Myocyte (in vitro differentiated cells): ENCODE measurements around the gene EP300. TPM values are rescaled to one million over a fixed set of nuclear protein-coding genes. Genes with fewer than 3 reads are reported as not detected.

Experiments used
- DNase-seq: peaks from one replicate; pipeline ENCODE4 v3.0.0-alpha.2; 2012; ENCODE audit warnings: low read depth
- microRNA counts: library from miRNA; unstranded; fragments of <30 nt; microRNA quantifications from one replicate; lab custom pipeline; 2016
- total RNA-seq: library from RNA; depleted of rRNA; stranded (reverse); fragments of >200 nt; gene quantifications from 2 replicates; pipeline ENCODE4 v1.2.3, GENCODE V29; 2014

Gene EP300
- total RNA-seq, 1 donor from 2014 or later, result 30.4 TPM

DNA sequence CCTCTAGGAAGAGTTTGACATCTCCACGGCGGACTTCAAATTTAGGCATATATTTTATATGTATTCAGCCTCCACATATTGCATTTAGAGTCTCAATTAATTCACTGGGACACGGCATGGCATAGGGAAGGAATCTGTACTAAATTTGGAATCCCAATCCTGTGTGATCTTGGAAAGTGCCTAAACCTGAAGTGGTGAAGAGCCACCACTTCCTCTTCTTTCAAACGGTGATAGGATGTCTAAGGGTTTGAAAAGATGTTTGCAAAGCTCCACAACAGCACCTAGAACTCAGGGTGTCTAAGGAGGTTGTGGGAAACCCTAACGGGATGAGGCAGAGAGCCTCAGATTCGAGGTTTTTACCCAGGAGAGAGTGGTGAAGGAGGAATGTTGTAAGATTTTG, 111.7 kb downstream of the EP300 start:
- no peak for DNase-seq

DNA sequence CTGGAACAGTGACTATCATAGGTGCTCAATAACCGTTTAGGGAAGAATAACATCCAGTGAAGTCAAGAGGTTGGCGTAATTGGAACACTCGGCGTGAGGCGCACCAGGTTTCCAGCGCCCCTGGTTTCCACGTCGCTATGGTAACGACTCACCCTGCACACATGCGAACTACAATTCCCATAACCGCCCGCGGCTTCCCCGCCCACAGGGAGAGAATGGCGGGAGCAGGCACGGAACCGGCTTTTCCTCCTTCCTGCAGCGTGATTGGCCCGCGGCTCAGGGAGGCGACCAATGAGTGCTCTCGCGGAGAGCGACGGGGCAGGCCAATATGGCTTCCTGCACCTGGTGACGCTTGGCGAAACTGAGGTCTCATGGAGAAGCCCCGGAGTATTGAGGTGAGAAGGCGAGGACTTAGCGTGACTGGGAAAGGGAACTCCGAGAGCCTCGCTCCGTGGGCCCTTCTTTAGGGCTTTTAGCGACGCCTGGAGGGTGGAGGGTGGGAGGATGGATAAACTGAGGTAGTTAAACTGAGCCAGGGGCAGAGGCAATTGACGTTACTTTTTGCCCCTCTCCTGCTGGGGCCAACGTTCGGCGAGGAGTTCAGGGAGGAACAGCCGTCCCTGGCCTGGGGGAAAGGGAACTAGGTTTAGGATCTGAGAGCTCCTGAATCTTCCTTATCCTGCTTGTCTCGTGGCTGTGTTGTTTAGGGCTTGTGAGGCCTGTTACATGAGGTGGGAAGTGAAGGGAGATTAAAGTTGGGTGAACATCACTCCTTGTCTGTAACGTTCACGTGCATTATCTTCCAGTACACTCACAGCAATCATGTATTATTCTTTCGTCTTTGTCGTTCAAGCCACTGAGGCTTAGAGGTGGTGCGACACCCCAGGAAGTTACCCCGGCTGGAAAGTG, 112.9 kb downstream of the EP300 start, which contains the start of gene L3MBTL2:
Gene L3MBTL2, plus strand, starts transcription at position 321 of the 909 bp plus-strand sequence. Its CDS starts 51 bp downstream, at position 372.
- DNase-seq, result peak; percentile 97

DNA sequence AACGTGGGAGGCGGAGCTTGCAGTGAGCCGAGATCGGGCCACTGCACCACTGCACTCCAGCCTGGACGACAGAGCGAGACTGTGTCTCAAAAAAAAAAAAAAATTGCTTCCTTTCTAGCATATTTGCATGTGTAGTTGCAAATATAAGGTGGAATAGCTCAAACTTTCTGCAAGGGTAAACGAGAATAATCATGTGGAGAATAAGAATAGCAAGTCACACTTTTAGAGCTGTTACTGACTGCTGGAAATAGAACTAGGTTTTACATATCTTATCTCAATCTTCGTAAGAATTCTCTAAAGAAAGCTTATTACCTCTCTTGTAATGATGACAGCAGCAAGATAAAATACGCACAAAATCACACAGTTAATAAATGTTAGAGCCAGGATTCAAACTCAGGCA, 114.3 kb downstream of the EP300 start:
- DNase-seq, result no peak

DNA sequence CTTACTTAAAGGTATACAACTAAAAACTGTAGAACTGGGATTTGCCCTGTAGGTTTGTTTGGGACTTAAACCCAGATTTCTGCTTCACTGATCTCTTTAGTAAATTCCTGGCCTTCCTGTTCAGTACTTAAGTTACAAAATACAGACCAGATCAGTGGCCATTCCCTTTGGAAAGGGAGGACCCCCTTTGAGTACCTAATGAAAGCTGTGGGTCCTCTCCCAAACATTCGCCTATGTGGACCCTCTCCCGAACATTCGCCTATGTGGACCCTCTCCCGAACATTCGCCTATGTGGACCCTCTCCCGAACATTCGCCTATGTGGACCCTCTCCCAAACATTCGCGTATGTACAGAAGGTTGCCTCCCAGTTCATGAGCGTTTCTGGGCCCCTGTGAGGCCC, 123.0 kb downstream of the EP300 start:
- no peak for DNase-seq

DNA sequence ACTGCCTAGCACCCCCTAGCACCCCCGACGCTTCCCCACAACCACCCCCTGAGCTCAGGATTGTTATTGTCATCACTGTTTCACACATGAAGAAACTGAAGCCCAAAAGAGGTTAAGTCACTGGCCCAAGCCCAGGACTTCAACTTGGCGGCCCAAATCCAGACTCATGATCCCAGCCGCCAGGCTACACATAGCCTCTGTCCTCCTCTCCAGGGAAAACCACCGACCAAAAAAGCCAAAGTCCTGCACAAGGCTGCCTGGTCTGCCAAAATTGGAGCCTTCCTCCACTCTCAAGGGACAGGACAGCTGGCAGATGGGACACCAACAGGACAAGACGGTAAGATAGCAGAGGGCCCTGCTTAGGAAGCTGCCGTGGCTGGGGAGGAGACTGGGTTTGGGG, 123.5 kb downstream of the EP300 start:
- DNase-seq, result peak; percentile 52

DNA sequence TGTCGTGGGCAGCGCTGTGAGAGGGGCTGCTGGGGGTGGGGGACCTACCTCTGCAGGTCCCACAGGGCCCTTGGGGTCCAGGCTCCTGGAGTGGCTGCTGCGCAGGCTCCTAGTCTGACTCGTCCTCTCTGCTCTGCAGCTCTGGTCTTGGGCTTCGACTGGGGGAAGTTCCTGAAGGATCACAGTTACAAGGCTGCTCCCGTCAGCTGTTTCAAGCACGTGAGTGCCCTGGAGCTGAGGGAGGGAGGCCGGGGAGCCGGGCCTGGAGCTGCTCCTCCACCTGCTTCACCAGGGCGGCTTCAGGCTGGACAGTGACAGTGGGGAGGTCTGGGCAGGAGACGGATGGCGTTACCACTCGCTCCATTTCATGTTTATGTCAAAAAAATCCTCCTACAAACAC, 124.6 kb downstream of the EP300 start:
- DNase-seq, result peak; percentile 80

DNA sequence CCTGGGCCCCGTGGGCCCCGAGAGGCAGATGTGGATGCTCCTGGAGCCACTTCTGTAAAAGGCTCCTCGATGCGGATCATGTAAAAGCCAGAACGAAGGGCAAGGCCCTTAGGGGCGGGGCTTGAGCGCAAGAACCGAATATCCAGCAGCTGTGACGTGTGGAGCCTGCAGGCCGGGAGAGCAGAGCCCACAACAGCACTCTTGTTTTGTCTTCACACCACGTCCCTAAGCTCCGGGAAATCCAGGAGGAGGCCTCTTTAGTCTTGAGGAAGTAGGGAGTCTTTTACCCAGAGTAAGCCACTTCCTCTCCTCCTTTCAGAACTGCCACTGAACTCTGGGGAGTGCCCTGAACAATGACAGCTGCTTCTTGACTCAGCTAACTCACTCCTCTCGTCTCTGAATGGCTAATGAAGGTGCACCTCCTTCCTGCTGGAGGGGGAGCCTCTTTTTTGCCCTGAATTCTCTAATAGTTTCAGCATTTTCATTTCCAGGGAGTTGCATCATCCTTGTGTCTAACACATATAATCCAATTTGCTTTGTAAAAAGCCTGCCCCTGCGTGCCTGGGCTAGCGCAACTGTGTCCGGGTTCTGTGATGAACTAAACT, 125.3 kb downstream of the EP300 start:
- peak; percentile 81 for DNase-seq

DNA sequence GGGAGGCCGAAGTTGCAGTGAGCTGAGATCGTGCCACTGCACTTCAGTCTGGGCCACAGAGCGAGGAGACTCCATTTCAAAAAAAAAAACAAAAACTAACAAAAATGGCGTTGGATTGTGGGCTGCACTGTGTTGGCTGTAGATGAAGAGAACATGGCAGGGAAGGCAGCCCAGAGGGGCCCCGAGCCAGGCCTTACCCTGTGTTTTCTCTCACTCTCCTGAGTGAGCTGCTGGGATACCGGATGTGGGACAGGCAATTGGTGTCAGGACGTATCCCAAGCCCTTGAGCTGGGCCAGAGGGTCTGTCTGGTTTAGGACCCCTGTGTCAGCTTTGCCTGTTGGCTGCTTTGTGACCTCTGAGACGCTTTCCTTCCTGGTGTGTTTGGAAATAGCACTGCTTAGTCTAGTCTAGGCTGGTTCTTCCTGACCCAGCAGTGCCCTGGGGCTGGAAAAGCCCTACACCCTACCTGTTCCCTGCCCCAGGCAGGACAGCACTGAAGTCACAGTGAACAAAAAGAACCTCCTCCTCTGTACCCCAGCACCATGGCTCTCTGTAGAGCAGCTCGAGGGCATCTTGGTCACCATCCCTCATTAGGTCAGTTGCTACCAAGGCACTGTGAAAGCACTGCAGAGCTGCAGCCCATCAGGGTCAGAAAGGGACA, 130.6 kb downstream of the EP300 start:
- no peak for DNase-seq

DNA sequence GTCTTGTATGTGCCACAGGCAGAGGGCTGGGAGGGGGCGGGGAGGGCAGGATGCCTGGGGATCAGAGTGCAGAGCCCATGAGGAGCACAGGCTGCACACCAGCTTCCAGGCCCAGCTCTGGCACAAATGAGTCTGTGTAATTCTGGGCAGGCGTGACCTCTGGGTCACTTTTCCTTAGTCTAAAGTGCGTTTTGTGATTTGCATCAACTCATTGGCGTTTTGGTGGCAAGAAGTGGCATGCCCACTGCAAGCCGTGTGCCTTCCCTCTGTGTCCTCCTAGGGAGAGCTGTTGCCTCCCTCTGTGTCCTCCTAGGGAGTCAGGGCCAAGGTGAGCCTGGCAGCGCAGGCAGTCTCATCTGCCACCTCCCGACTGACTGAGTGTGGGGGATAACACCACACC, 131.1 kb downstream of the EP300 start:
- no peak for DNase-seq

DNA sequence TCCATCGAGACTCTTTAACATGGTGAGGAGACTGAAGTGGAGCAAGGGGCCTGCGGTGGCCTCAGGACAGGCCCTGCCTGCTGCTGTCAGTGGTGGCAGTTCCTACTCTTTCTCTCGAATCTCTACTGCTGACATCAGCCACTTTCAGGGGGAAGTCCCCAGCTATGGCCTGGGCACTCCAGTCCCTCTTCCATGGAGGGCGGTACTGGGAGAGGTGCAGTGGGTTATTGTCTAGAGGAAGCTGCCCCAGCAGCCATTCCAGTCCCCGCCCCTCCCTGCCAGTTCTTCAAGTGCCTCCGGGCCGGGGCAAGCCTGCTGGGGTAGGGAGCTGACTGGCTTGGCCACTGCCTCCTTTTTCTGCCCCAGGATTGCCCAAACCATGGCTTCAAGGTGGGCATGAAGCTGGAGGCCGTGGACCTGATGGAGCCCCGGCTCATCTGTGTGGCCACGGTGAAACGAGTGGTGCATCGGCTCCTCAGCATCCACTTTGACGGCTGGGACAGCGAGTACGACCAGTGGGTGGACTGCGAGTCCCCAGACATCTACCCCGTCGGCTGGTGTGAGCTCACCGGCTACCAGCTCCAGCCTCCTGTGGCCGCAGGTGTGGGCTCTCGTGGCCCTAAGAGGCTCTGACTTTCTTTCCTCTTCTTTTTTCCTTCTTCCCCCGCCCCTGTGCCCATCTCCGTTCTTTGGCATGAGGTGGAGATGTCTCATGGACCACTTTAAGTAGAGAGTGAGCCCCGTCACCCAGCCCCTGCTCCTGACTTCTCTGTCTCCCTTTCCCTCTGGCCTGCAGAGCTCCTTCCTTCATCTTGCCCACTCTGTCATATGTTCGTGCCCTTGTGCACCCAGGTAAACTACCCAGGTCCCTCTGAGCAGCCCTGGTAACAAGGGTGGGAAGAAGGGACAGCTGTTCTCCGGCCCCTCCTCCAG, 134.6 kb downstream of the EP300 start:
- no peak for DNase-seq

DNA sequence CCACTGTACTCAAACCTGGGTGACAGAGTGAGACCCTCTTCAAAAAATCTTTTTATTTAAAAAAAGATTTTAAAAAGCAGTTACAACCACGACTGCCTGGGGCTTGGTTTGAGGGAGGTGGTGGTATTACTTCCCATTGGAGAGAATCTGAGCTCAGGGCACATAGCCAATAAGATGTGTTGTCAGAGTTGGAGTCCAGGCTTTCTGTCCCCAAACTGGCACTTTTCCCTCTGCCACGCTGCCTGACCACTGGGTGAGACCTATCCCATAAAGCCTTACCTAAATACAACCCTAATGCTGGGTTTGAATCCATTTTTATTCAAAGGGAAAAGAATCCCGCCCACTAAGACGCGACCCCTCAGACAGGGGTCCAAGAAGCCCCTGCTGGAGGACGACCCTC, 136.8 kb downstream of the EP300 start:
- DNase-seq, result no peak

MicroRNA genes within 50 kb of the gene (microRNA counts, 767-probe panel; counts per million panel counts)
- not detected for microRNA hsa-miR-1281 (lab: Ali Mortazavi, UCI)

Other genes with a start within 250 kb of the EP300 start
- gene ST13, start 236.0 kb upstream of the EP300 start, total RNA-seq, result 219 and 222 TPM in 2 replicates
- gene XPNPEP3, start 235.4 kb upstream of the EP300 start, total RNA-seq, result 9.1 and 12.6 TPM in 2 replicates
- not detected in 2 replicates for gene DNAJB7, start 230.5 kb upstream of the EP300 start, total RNA-seq
- 66.6 and 83.9 TPM in 2 replicates for gene RBX1, start 141.2 kb upstream of the EP300 start, total RNA-seq
- 14.5 and 17.7 TPM in 2 replicates for gene L3MBTL2, start 112.7 kb downstream of the EP300 start, total RNA-seq
- 4.0 and 11.8 TPM in 2 replicates for gene CHADL, start 148.3 kb downstream of the EP300 start, total RNA-seq
- gene RANGAP1, start 193.6 kb downstream of the EP300 start, total RNA-seq, result 58.5 and 82.0 TPM in 2 replicates
- gene ZC3H7B, start 208.9 kb downstream of the EP300 start, total RNA-seq, result 44.3 and 49.7 TPM in 2 replicates